Esophagus muscularis mucosa (tissue), 4 donors: ENCODE measurements around the gene ZSWIM4.

Experiments
- CTCF ChIP-seq, 3 experiments: fragments of 200-600 bp in 2 of 3; fragments of 450-650 bp in 1 of 3; sonication (generic) in 2 of 3; IDR thresholded peaks; one replicate each; pipeline ENCODE4 v1.5.1; 2017 to 2019; ENCODE audit warnings: antibody characterized with exemption in 3 of 3, mild to moderate bottlenecking in 2 of 3, moderate library complexity in 1 of 3
- EP300 ChIP-seq: sonication (generic); formaldehyde crosslinking; IDR thresholded peaks from one replicate; pipeline ENCODE4 v1.6.1; 2017; ENCODE audit warnings: antibody characterized with exemption
- POLR2AphosphoS5 ChIP-seq, 2 donors: sonication (generic); formaldehyde crosslinking; IDR thresholded peaks; one replicate each; pipeline ENCODE4 v1.6.1; 2017; ENCODE audit warnings: antibody characterized with exemption in 2 of 2

- TF ChIP-seq CTCF (IDR thresholded peaks at IDR 0.05) = no peak
- no peak for TF ChIP-seq EP300
- no peak for TF ChIP-seq POLR2AphosphoS5 (IDR thresholded peaks at IDR 0.05)
Measured at GRCh38 chr19:13819238-13819637, 24.0 kb downstream of the ZSWIM4 start.
